Fibroblast of mammary gland (primary cell): ENCODE data around the gene OR5K2.

Experiments used
- DNase-seq: peaks from one replicate; pipeline ENCODE4 v3.0.0-alpha.2; 2010; ENCODE audit warnings: low read depth
- H3K4me3 ChIP-seq: 2 replicates; pipeline ENCODE4 v1.5.1; 2011; ENCODE audit warnings: low read depth, mild to moderate bottlenecking, low read length, moderate library complexity; ENCODE audit not compliant: control insufficient read depth
- CTCF ChIP-seq: conservative IDR thresholded peaks from 2 replicates; pipeline ENCODE4 v1.5.1; 2011; ENCODE audit warnings: low read depth, low read length, inconsistent platforms; ENCODE audit not compliant: control insufficient read depth, insufficient read depth

OR5K2 gene

GRCh38 chr3:98519351-98519750, 21.9 kb downstream of the OR5K2 start:
- no peak for TF ChIP-seq CTCF
- H3K4me3 ChIP-seq: no peak overlapping the region
- no peak for DNase-seq

- peak overlapping the region; percentile 88 for H3K4me3 ChIP-seq
- no peak for TF ChIP-seq CTCF
- peak; percentile 73 for DNase-seq
Observed at GRCh38 chr3:98521897-98522543, 24.5 kb downstream of the OR5K2 start.

GRCh38 chr3:98522544-98523281, 25.2 kb downstream of the OR5K2 start, which contains the start of gene CLDND1:
Gene CLDND1, minus strand, starts transcription at chr3:98522902. Its CDS starts 1,478 bp downstream, at chr3:98521424.
- TF ChIP-seq CTCF: no peak
- peak; percentile 95 for DNase-seq
- H3K4me3 ChIP-seq: peak within 1 kb of the TSS; percentile 88

- TF ChIP-seq CTCF: no peak
- no peak for DNase-seq
- H3K4me3 ChIP-seq: no peak overlapping the region
Observed at GRCh38 chr3:98525494-98525893, 28.0 kb downstream of the OR5K2 start.

- no peak for TF ChIP-seq CTCF
- no peak for DNase-seq
Observed at GRCh38 chr3:98528474-98529346, 31.2 kb downstream of the OR5K2 start.

GRCh38 chr3:98529856-98530459, 32.5 kb downstream of the OR5K2 start:
- no peak for DNase-seq
- TF ChIP-seq CTCF: no peak
- no peak overlapping the region for H3K4me3 ChIP-seq

More at GRCh38 chr3:98528474-98529346, 31.2 kb downstream of the OR5K2 start:
- no peak overlapping the region for H3K4me3 ChIP-seq
